HEK293T (cell line): ENCODE results near the gene TNFAIP2.

Source experiments
- CTCF ChIA-PET: fragments of 350-600 bp; formaldehyde crosslinking; extraction: SDS; loops from one replicate; lab custom pipeline; 2021; ENCODE audit warnings: antibody characterized with exemption, inconsistent platforms; lab: Yijun Ruan, JAX
- POLR2A ChIA-PET: fragments of 350-600 bp; formaldehyde crosslinking; extraction: SDS; loops from one replicate; lab custom pipeline; 2020; ENCODE audit warnings: antibody characterized with exemption, inconsistent platforms; lab: Yijun Ruan, JAX
- DNase-seq: peaks from one replicate; pipeline ENCODE4 v3.0.0; 2012; ENCODE audit warnings: mixed read lengths; ENCODE audit errors: extremely low spot score
- ARNT ChIP-seq: fragments of 450-650 bp; IDR thresholded peaks from 2 replicates; pipeline ENCODE4 v1.6.1; 2017; ENCODE audit warnings: mild to moderate bottlenecking
- BHLHE40 ChIP-seq: fragments of 450-650 bp; IDR thresholded peaks from 2 replicates; pipeline ENCODE4 v1.6.1; 2016; ENCODE audit warnings: mild to moderate bottlenecking, moderate library complexity, borderline replicate concordance
- CTBP1 ChIP-seq: fragments of 450-650 bp; IDR thresholded peaks from 2 replicates; pipeline ENCODE4 v1.6.1; 2016; ENCODE audit warnings: borderline replicate concordance
- ELF4 ChIP-seq: fragments of 450-650 bp; IDR thresholded peaks from 2 replicates; pipeline ENCODE4 v1.6.1; 2017; ENCODE audit warnings: antibody characterized with exemption
- FOXA1 ChIP-seq: fragments of 450-650 bp; IDR thresholded peaks from 2 replicates; pipeline ENCODE4 v1.6.1; 2016; ENCODE audit warnings: mild to moderate bottlenecking
- FOXK2 ChIP-seq: fragments of 450-650 bp; IDR thresholded peaks from 2 replicates; pipeline ENCODE4 v1.6.1; 2016; ENCODE audit warnings: mild to moderate bottlenecking
- FOXM1 ChIP-seq: fragments of 450-650 bp; IDR thresholded peaks from 2 replicates; pipeline ENCODE4 v1.6.1; 2017; ENCODE audit warnings: mild to moderate bottlenecking, borderline replicate concordance
- HDGF ChIP-seq: fragments of 450-650 bp; IDR thresholded peaks from 2 replicates; pipeline ENCODE4 v1.6.1; 2017; ENCODE audit warnings: antibody characterized with exemption, borderline replicate concordance
- L3MBTL2 ChIP-seq: fragments of 450-650 bp; conservative IDR thresholded peaks from 2 replicates; pipeline ENCODE4 v1.6.1; 2016; ENCODE audit warnings: mild to moderate bottlenecking
- LEF1 ChIP-seq: fragments of 450-650 bp; IDR thresholded peaks from 2 replicates; pipeline ENCODE4 v1.6.1; 2017; ENCODE audit warnings: mild to moderate bottlenecking, borderline replicate concordance
- NFRKB ChIP-seq: fragments of 450-650 bp; IDR thresholded peaks from 2 replicates; pipeline ENCODE4 v1.6.1; 2016; ENCODE audit warnings: mild to moderate bottlenecking, moderate library complexity
- PKNOX1 ChIP-seq: fragments of 450-650 bp; IDR thresholded peaks from 2 replicates; pipeline ENCODE4 v1.6.1; 2016
- SP1 ChIP-seq: fragments of 450-650 bp; IDR thresholded peaks from 2 replicates; pipeline ENCODE4 v1.6.1; 2017
- SUZ12 ChIP-seq: fragments of 450-650 bp; IDR thresholded peaks from 2 replicates; pipeline ENCODE4 v1.6.1; 2016; ENCODE audit warnings: mild to moderate bottlenecking
- TARDBP ChIP-seq: fragments of 450-650 bp; IDR thresholded peaks from 2 replicates; pipeline ENCODE4 v1.6.1; 2016
- ZNF384 ChIP-seq: fragments of 450-650 bp; IDR thresholded peaks from 2 replicates; pipeline ENCODE4 v1.6.1; 2016

Gene TNFAIP2

GRCh38 chr14:103088921-103089320 is 34.3 kb upstream of the TNFAIP2 start:
- no peak for TF ChIP-seq ELF4
- TF ChIP-seq L3MBTL2, result no peak
- no peak for TF ChIP-seq FOXA1
- TF ChIP-seq LEF1, result no peak
- no peak for TF ChIP-seq PKNOX1
- TF ChIP-seq HDGF, result no peak
- no peak for TF ChIP-seq FOXM1
- TF ChIP-seq ARNT, result no peak
- no peak for TF ChIP-seq CTBP1
- no peak for TF ChIP-seq SP1
- no peak for TF ChIP-seq BHLHE40
- no peak for TF ChIP-seq FOXK2
- no peak for TF ChIP-seq TARDBP
- TF ChIP-seq NFRKB, result no peak
- no peak for TF ChIP-seq ZNF384
- no peak for DNase-seq
- POLR2A ChIA-PET, result no interaction called here
- CTCF ChIA-PET, result interaction anchor here (1.2 kb wide), 1 partner anchor 9 kb away, joined by 3 read pairs; no protein-coding TSS in a partner anchor

DNA sequence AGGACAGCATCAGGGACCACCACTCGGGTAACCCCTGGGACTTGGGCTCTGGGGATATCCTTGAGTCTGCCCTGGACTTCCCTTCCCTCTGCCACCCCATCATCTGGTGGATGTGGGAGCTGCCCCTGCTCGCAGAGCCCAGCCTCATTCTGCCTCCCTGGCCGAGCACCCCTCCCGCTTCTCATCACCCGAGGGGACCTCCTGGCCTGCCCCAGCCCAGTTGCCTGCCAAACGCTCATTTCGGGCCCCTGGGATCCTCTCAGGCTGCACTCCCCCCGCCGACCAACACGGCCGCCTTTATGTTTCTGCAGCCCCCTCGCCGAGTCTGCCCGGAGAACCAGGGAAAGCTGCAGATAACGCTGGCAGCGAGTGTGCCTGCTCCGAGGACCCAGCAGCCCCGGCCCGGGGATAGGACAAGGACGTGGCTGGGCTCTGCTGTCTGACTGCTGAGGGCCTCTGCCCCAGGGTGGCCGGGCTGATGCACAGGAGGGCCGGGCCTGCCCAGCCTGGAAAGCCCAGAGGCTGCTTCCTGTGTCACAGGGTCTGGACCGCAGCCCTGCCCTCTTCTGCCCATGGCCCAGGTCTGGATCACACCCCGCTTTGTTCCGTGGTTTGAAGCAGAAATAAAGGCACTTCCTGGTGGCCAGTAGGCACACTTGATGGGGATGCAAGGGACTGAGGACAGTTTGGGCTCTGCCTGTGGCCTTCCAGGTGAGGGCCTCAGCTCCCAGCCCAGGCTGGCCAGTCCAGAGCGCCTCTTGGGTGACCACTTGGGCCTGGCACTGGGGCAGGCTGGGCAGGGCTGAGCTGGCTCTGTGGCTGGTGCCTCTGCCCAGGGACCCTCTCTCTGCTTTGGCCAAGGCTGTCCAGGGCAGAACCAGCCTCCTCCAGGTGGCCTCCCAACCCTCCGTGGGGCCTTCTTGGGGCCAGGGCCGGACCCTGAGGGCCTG is 33.6 kb upstream of the TNFAIP2 start:
- TF ChIP-seq FOXA1 (no peak), FOXK2 (no peak), TARDBP (no peak), L3MBTL2 (no peak)
- ChIA-PET POLR2A (no interaction called here), CTCF (interaction anchor here (1.2 kb wide), 1 partner anchor 10 kb away, joined by 3 read pairs; no protein-coding TSS in a partner anchor)
- no peak for DNase-seq

- POLR2A ChIA-PET, result no interaction called here
- TF ChIP-seq ARNT, result no peak
- TF ChIP-seq LEF1, result no peak
- TF ChIP-seq TARDBP, result no peak
- no peak for TF ChIP-seq NFRKB
- TF ChIP-seq PKNOX1, result no peak
- TF ChIP-seq FOXA1, result no peak
- no peak for TF ChIP-seq FOXK2
- no peak for TF ChIP-seq BHLHE40
- no peak for TF ChIP-seq L3MBTL2
- TF ChIP-seq CTBP1, result no peak
- TF ChIP-seq FOXM1, result no peak
- TF ChIP-seq ELF4, result no peak
- no peak for TF ChIP-seq SUZ12
- TF ChIP-seq HDGF, result no peak
- no peak for TF ChIP-seq SP1
- TF ChIP-seq ZNF384, result no peak
- CTCF ChIA-PET, result no interaction called here
- DNase-seq, result no peak
Observed at GRCh38 chr14:103090481-103091020, 32.7 kb upstream of the TNFAIP2 start.

DNA sequence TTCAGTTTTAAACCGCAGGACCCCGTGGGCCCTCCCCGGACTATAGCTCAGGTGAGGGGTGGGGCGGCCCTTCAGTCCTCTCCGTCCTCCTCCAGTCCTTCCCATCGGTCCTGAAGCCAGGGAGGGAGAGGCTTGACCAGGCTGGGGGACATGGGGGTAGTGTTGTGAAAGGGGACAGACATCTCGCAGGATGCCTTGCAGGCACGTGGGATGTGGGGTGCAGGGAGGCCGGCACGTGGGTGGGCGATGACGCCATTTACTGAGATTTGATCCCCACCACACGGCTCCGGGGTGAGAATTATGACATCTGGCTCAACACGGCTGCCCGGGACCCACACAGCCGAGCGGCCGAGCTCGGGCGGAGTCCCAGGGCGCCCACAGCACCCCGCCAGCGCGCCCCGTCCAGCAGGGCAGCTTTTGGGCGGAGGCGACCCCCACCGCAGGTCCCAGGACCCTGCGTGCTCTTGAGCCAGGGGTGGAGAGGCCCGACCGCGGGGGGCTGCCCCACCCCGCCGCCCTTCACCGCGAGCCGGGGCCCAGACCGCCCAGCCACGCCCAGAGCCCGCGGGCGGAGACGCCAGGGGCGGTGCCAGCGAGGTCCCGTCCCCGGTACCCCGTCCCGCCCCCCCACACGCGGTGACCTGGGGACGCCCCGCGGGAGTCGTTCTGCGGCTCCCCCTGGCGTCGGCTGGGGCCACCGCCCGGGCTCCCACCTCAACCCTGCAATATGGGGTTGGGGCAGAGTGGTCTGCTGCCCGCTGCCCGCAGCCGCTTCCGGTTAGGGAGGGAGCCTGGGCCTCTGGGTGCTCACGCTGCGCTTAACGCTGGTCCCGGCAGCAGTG is 32.0 kb upstream of the TNFAIP2 start:
- POLR2A ChIA-PET, result no interaction called here
- no peak for TF ChIP-seq L3MBTL2
- no peak for TF ChIP-seq ZNF384
- TF ChIP-seq LEF1, result no peak
- TF ChIP-seq BHLHE40, result no peak
- no peak for TF ChIP-seq ELF4
- TF ChIP-seq FOXA1, result no peak
- TF ChIP-seq CTBP1, result no peak
- CTCF ChIA-PET, result no interaction called here
- no peak for DNase-seq

GRCh38 chr14:103091883-103092222 is 31.4 kb upstream of the TNFAIP2 start:
- no peak for TF ChIP-seq BHLHE40
- TF ChIP-seq TARDBP, result no peak
- no peak for TF ChIP-seq FOXA1
- TF ChIP-seq ELF4, result no peak
- TF ChIP-seq FOXM1, result no peak
- TF ChIP-seq SP1, result no peak
- no peak for TF ChIP-seq LEF1
- no peak for TF ChIP-seq SUZ12
- no peak for TF ChIP-seq CTBP1
- TF ChIP-seq L3MBTL2, result no peak
- no peak for TF ChIP-seq ZNF384
- TF ChIP-seq HDGF, result no peak
- no peak for TF ChIP-seq ARNT
- TF ChIP-seq PKNOX1, result no peak
- ChIA-PET CTCF (no interaction called here), POLR2A (no interaction called here)
- DNase-seq, result no peak
